H1 (cell line): ENCODE data around the gene DES. TPM values are rescaled to one million over a fixed set of nuclear protein-coding genes. Genes with fewer than 3 reads are reported as not detected.

Source experiments
- CTCF ChIA-PET: fragments of 300-600 bp; sonication (Branson Sonifier 250); formaldehyde crosslinking; loops from one replicate; lab custom pipeline; 2021; ENCODE audit not compliant: partially characterized antibody; lab: Charles Lee
- POLR2A ChIA-PET: fragments of 300-600 bp; sonication (Branson Sonifier 250); formaldehyde crosslinking; loops from one replicate; lab custom pipeline; 2021; ENCODE audit warnings: inconsistent platforms; ENCODE audit not compliant: partially characterized antibody; lab: Charles Lee
- DNase-seq, 2 experiments: peaks; one replicate each; pipeline versions ENCODE4 v3.0.0 to v3.0.0-alpha.2; 2010 to 2022; ENCODE audit warnings: low spot score in 2 of 2, low read depth in 1 of 2, mixed read lengths in 1 of 2
- FAIRE-seq: peaks from 2 replicates; lab custom pipeline; 2011; peaks lifted over from hg19 to GRCh38; lab: Jason Lieb, UNC
- H2AFZ ChIP-seq: 2 replicates; pipeline ENCODE4 v1.8.1; 2012; ENCODE audit warnings: low read length, inconsistent platforms
- H2AK5ac ChIP-seq: 2 replicates; pipeline ENCODE4 v1.6.1; 2013; ENCODE audit warnings: low read depth, low read length
- H2BK120ac ChIP-seq: replicated peaks from 2 replicates; pipeline ENCODE3; 2013; ENCODE audit warnings: low read depth, low read length, inconsistent platforms
- H2BK12ac ChIP-seq: 2 replicates; pipeline ENCODE4 v1.6.1; 2013; ENCODE audit warnings: low read depth, low read length
- H2BK15ac ChIP-seq: 2 replicates; pipeline ENCODE4 v1.6.1; 2013; ENCODE audit warnings: low read length
- H2BK20ac ChIP-seq: 2 replicates; pipeline ENCODE4 v1.6.1; 2013; ENCODE audit warnings: low read length
- H2BK5ac ChIP-seq: 2 replicates; pipeline ENCODE4 v1.6.1; 2013; ENCODE audit warnings: low read depth, low read length
- H3K14ac ChIP-seq: 2 replicates; pipeline ENCODE4 v1.6.1; 2013; ENCODE audit warnings: inconsistent platforms; ENCODE audit not compliant: insufficient read length
- H3K18ac ChIP-seq: 2 replicates; pipeline ENCODE4 v1.6.1; 2013; ENCODE audit warnings: low read length; ENCODE audit errors: extremely low read depth
- H3K23ac ChIP-seq: 2 replicates; pipeline ENCODE4 v1.6.1; 2013; ENCODE audit warnings: inconsistent platforms; ENCODE audit not compliant: insufficient read length
- H3K23me2 ChIP-seq: 2 replicates; pipeline ENCODE4 v1.6.1; 2013; ENCODE audit warnings: low read depth, low read length
- H3K27ac ChIP-seq: 2 replicates; pipeline ENCODE4 v1.6.1; 2011; ENCODE audit warnings: low read depth, low read length, inconsistent platforms
- H3K27me3 ChIP-seq, 4 experiments: replicated peaks in 1 of 4; 1 replicate in 1 of 4; 2 replicates in 3 of 4; pipeline versions ENCODE4 v1.6.1 to v1.8.1; 2011 to 2013; ENCODE audit warnings: low read length in 3 of 4, mild to moderate bottlenecking in 3 of 4, inconsistent platforms in 2 of 4, mixed read lengths in 2 of 4, moderate library complexity in 1 of 4; ENCODE audit not compliant: control insufficient read depth in 3 of 4, insufficient read depth in 3 of 4; ENCODE audit errors: extremely low read depth in 1 of 4
- H3K36me3 ChIP-seq, 4 experiments: 2 replicates each; pipeline versions ENCODE4 v1.6.1 to v1.8.1; 2011 to 2013; ENCODE audit warnings: mild to moderate bottlenecking in 4 of 4, low read length in 3 of 4, moderate library complexity in 2 of 4, control low read depth in 1 of 4, inconsistent platforms in 1 of 4; ENCODE audit not compliant: insufficient read depth in 4 of 4, control insufficient read depth in 2 of 4
- H3K4ac ChIP-seq: replicated peaks from 2 replicates; pipeline ENCODE3; 2013; ENCODE audit warnings: low read length, low read depth, mixed read lengths, inconsistent platforms; ENCODE audit not compliant: insufficient read length
- H3K4me1 ChIP-seq, 4 experiments: replicated peaks in 1 of 4; 1 replicate in 1 of 4; 2 replicates in 3 of 4; pipeline versions ENCODE4 v1.6.1 to v1.8.1; 2011 to 2013; ENCODE audit warnings: low read length in 3 of 4, inconsistent platforms in 2 of 4, mixed read lengths in 1 of 4; ENCODE audit not compliant: insufficient read depth in 4 of 4, control insufficient read depth in 3 of 4
- H3K4me2 ChIP-seq, 2 experiments: 2 replicates each; pipeline versions ENCODE4 v1.6.1 to v1.8.1; 2011 to 2013; ENCODE audit warnings: low read depth in 2 of 2, low read length in 2 of 2, control low read depth in 1 of 2, inconsistent platforms in 1 of 2, mild to moderate bottlenecking in 1 of 2; ENCODE audit not compliant: insufficient read depth in 1 of 2
- H3K4me3 ChIP-seq, 4 experiments: fragments of 200-600, 300-600 bp in 1 of 4; sonication (generic), shearing (Covaris generic), sonication (Bioruptor Twin) in 1 of 4; 2 replicates each; pipeline versions ENCODE4 v1.5.1 to v1.8.1; 2011 to 2016; ENCODE audit warnings: low read length in 4 of 4, low read depth in 3 of 4, control low read depth in 2 of 4, inconsistent platforms in 2 of 4, mild to moderate bottlenecking in 2 of 4, mixed read lengths in 1 of 4, moderate library complexity in 1 of 4; ENCODE audit not compliant: insufficient read depth in 2 of 4; ENCODE audit errors: extremely low read depth in 1 of 4
- H3K56ac ChIP-seq: replicated peaks from 2 replicates; pipeline ENCODE3; 2013; ENCODE audit warnings: low read depth, mild to moderate bottlenecking, mixed read lengths, low read length, inconsistent platforms; ENCODE audit not compliant: insufficient read length
- H3K79me1 ChIP-seq: 2 replicates; pipeline ENCODE4 v1.6.1; 2013; ENCODE audit warnings: low read depth, low read length, control low read depth
- H3K79me2 ChIP-seq, 2 experiments: 2 replicates each; pipeline versions ENCODE4 v1.6.1 to v1.8.1; 2012 to 2013; ENCODE audit warnings: low read length in 2 of 2, mild to moderate bottlenecking in 2 of 2, inconsistent platforms in 1 of 2; ENCODE audit not compliant: insufficient read depth in 2 of 2, control insufficient read depth in 1 of 2
- H3K9ac ChIP-seq, 4 experiments: replicated peaks in 1 of 4; 1 replicate in 1 of 4; 2 replicates in 3 of 4; pipeline versions ENCODE4 v1.6.1 to v1.8.1; 2011 to 2013; ENCODE audit warnings: low read depth in 3 of 4, low read length in 3 of 4, control low read depth in 2 of 4, mild to moderate bottlenecking in 2 of 4, moderate library complexity in 2 of 4, inconsistent platforms in 1 of 4; ENCODE audit errors: extremely low read depth in 1 of 4
- H3K9me3 ChIP-seq, 2 experiments: 2 replicates each; pipeline versions ENCODE4 v1.6.1 to v1.8.1; 2012 to 2013; ENCODE audit warnings: mild to moderate bottlenecking in 2 of 2, moderate library complexity in 2 of 2, control low read depth in 1 of 2, inconsistent platforms in 1 of 2, low read depth in 1 of 2, low read length in 1 of 2, mixed read lengths in 1 of 2; ENCODE audit not compliant: insufficient read depth in 2 of 2
- H4K20me1 ChIP-seq, 2 experiments: replicated peaks in 1 of 2; 2 replicates each; pipeline versions ENCODE3 to v1.8.1; 2011 to 2013; ENCODE audit warnings: inconsistent platforms in 2 of 2, low read length in 2 of 2, mild to moderate bottlenecking in 1 of 2; ENCODE audit not compliant: insufficient read depth in 2 of 2, control insufficient read depth in 1 of 2
- H4K5ac ChIP-seq: 2 replicates; pipeline ENCODE4 v1.6.1; 2013; ENCODE audit warnings: low read length, low read depth, mixed read lengths, inconsistent platforms; ENCODE audit not compliant: insufficient read length
- H4K8ac ChIP-seq: 2 replicates; pipeline ENCODE4 v1.8.0; 2013; ENCODE audit warnings: mild to moderate bottlenecking, moderate library complexity, low read length, inconsistent platforms; ENCODE audit not compliant: insufficient read depth; ENCODE audit errors: extremely low read depth
- H4K91ac ChIP-seq: replicated peaks from 2 replicates; pipeline ENCODE3; 2013; ENCODE audit warnings: low read length, mixed read lengths, inconsistent platforms; ENCODE audit not compliant: insufficient read length
- BRCA1 ChIP-seq: IDR thresholded peaks from 2 replicates; pipeline ENCODE4 v1.6.1; 2012; ENCODE audit warnings: low read depth, low read length, improper control_type of control experiment
- CBX8 ChIP-seq: fragments of 300-800, 300-1000 bp; sonication (generic); IDR thresholded peaks from 2 replicates; pipeline ENCODE4 v1.7.1; 2016; ENCODE audit warnings: low read depth, low read length, borderline replicate concordance
- CHD1 ChIP-seq: IDR thresholded peaks from 2 replicates; pipeline ENCODE4 v1.6.1; 2012; ENCODE audit warnings: low read depth, low read length, improper control_type of control experiment
- CHD2 ChIP-seq: IDR thresholded peaks from 2 replicates; pipeline ENCODE4 v1.6.1; 2012; ENCODE audit warnings: low read length, improper control_type of control experiment
- CREB1 ChIP-seq: IDR thresholded peaks from 2 replicates; pipeline ENCODE4 v1.6.1; 2012; ENCODE audit warnings: inconsistent platforms
- HDAC6 ChIP-seq: IDR thresholded peaks from one replicate; pipeline ENCODE4 v1.7.1; 2012; ENCODE audit warnings: low read depth, mild to moderate bottlenecking, inconsistent platforms, low read length, moderate library complexity
- KDM4A ChIP-seq: IDR thresholded peaks from one replicate; pipeline ENCODE4 v1.7.1; 2012; ENCODE audit warnings: low read depth, mild to moderate bottlenecking, moderate library complexity, low read length, inconsistent platforms; ENCODE audit not compliant: severe bottlenecking
- NANOG ChIP-seq: IDR thresholded peaks from 2 replicates; pipeline ENCODE4 v1.6.1; 2011; ENCODE audit warnings: low read length, low read depth, mild to moderate bottlenecking, inconsistent platforms; ENCODE audit not compliant: insufficient read depth, poor library complexity, severe bottlenecking
- RFX5 ChIP-seq: IDR thresholded peaks from 2 replicates; pipeline ENCODE4 v1.6.1; 2011; ENCODE audit warnings: low read depth, low read length, improper control_type of control experiment, borderline replicate concordance
- SUZ12 ChIP-seq: fragments of 200-600 bp; sonication (generic); IDR thresholded peaks from 2 replicates; pipeline ENCODE4 v1.6.1; 2012; ENCODE audit warnings: mild to moderate bottlenecking, inconsistent platforms, low read length, moderate library complexity, mixed read lengths
- ZNF274 ChIP-seq: IDR thresholded peaks from 2 replicates; pipeline ENCODE4 v1.7.0; 2012; ENCODE audit warnings: low read length, borderline replicate concordance; ENCODE audit errors: extremely low read depth
- WGBS, 2 experiments: shearing (Covaris generic) in 1 of 2; methylation state at CpG; one replicate each; pipeline versions ENCODE4 v1.1.6 to v1.1.7; 2013 to 2015; ENCODE audit warnings: low lambda C conversion rate in 2 of 2, mixed read lengths in 2 of 2, inconsistent platforms in 1 of 2, low coverage in 1 of 2, missing lambda C conversion rate in 1 of 2; ENCODE audit not compliant: insufficient replicate concordance in 2 of 2, insufficient coverage in 1 of 2, insufficient read length in 1 of 2; ENCODE audit errors: extremely low coverage in 1 of 2, missing lambda C conversion rate in 1 of 2; 5-methylcytosine and 5-hydroxymethylcytosine counted together
- polyA plus RNA-seq, 7 experiments: library from polyadenylated mRNA; depleted of rRNA in 3 of 7; stranded (reverse) in 5 of 7; unstranded in 2 of 7; fragments of >200 nt in 5 of 7; fragments of 200-250 nt in 2 of 7; gene quantifications; 1 replicate in 5 of 7; 2 replicates in 1 of 7; 4 replicates in 1 of 7; pipeline versions ENCODE4 v1.2.1 to v1.2.3, GENCODE V29; 2011 to 2013; ENCODE audit warnings: missing spikeins in 2 of 7, mixed read lengths in 2 of 7
- total RNA-seq: library from RNA; stranded (reverse); fragmentation: NEBNext Ultra II Directional; extraction: Animal tissue kit (Norgen Biotek cat#: 25700); gene quantifications from 2 replicates; pipeline ENCODE4 v1.2.1, GENCODE V29; 2021
- TF ChIP-seq, protein P1 (sequence below): IDR thresholded peaks from 2 replicates; pipeline ENCODE4 v1.6.1; 2012; ENCODE audit warnings: low read length, inconsistent platforms

The DES gene
- total and polyA plus RNA-seq, 2 of the 8 experiments (the other 6 are each of a cell fraction or from before 2014, with no cell fraction given), result 1.8 to 4.3 TPM

DNA sequence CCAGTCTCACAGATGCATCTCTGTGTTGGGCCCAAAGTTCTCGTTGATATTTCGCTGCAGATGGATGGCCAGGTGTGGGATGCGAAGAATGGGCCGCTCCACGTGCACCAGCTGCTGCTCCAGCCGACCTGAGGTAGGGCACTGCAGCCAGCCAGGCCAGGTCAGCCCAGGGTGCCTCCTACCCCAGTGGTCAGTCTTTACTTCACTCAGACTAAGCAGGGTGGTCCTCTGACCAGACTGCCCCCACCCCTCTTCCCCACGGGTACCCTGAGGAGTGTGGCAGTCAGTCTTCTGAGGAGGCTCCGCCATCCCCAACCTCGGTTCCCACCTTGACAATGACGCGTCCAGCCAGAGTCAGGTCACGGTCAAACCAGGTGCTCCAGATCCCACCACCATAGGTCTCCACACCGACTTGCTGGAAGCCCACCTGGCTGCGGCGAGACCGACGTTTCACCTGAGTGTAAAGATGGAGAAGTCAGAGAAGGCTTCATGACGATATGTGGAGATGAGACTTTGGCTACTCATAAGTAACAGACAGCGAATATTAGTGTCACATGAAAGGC is 32.1 kb upstream of the DES start:
- no peak for FAIRE-seq
- POLR2A ChIA-PET, result no interaction called here
- Histone ChIP-seq H2BK12ac (no peak overlapping the region), H3K4me3 (no peak overlapping the region), H4K91ac (no peak overlapping the region), H2AFZ (no peak overlapping the region), H3K4me2 (peak overlapping the region; percentile 84 to 86; a peak in 2 of 4 replicates), H3K4ac (no peak overlapping the region), H3K9ac (no peak overlapping the region; a peak in 1 of 7 replicates), H4K8ac (no peak overlapping the region), H3K79me2 (no peaks in the 10 kb centered on the region), H4K20me1 (peaks cover 0 to 6% of the 10 kb centered on the region in 2 experiments), H2BK120ac (no peak overlapping the region), H3K56ac (no peak overlapping the region), H3K79me1 (peaks cover 2% of the 10 kb centered on the region), H3K14ac (no peak overlapping the region), H4K5ac (no peak overlapping the region), H3K18ac (no peak overlapping the region), H2BK20ac (no peak overlapping the region), H3K9me3 (no peaks in the 10 kb centered on the region), H2BK5ac (no peak overlapping the region), H3K36me3 (peaks cover 12 to 24% (median 18%) of the 10 kb centered on the region in 4 experiments), H3K4me1 (peaks cover 0 to 14% (median 4%) of the 10 kb centered on the region in 4 experiments; a peak in 5 of 7 replicates), H3K23ac (no peak overlapping the region), H3K27me3 (no peaks in the 10 kb centered on the region; a peak in 1 of 7 replicates), H2BK15ac (no peak overlapping the region), H3K23me2 (peaks cover 3% of the 10 kb centered on the region), H2AK5ac (no peak overlapping the region), H3K27ac (no peak overlapping the region)
- CTCF ChIA-PET, result interaction anchor here (0.7 to 8.0 kb wide), 7 partner anchors 16 to 227 kb away, joined by 3 to 142 read pairs (median 5); no protein-coding TSS in a partner anchor
- WGBS, 2 experiments, result 92% methylated on average over 19 of the region's 19 CpGs; no CpG with 5 or more reads in 1 of the 2 experiments
- no peak for DNase-seq
- no peak for TF ChIP-seq CBX8
- TF ChIP-seq NANOG, result no peak
- no peak for TF ChIP-seq ZNF274
- no peak for TF ChIP-seq RFX5
- TF ChIP-seq CREB1, result no peak
- no peak for TF ChIP-seq BRCA1
- TF ChIP-seq, protein P1, sequence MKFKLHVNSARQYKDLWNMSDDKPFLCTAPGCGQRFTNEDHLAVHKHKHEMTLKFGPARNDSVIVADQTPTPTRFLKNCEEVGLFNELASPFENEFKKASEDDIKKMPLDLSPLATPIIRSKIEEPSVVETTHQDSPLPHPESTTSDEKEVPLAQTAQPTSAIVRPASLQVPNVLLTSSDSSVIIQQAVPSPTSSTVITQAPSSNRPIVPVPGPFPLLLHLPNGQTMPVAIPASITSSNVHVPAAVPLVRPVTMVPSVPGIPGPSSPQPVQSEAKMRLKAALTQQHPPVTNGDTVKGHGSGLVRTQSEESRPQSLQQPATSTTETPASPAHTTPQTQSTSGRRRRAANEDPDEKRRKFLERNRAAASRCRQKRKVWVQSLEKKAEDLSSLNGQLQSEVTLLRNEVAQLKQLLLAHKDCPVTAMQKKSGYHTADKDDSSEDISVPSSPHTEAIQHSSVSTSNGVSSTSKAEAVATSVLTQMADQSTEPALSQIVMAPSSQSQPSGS, result no peak
- TF ChIP-seq KDM4A, result no peak
- no peak for TF ChIP-seq CHD1
- TF ChIP-seq CHD2, result no peak
- TF ChIP-seq SUZ12, result no peak
- TF ChIP-seq HDAC6, result no peak
